HG03060 (cell line): ENCODE results near the gene MTHFR.

Experiments
- ATAC-seq: cut with Tn5 transposase; IDR thresholded peaks from one replicate; pipeline ENCODE4 v1.9.1; 2021; ENCODE audit warnings: low read depth, moderate number of reproducible peaks; ENCODE audit not compliant: unreplicated experiment

MTHFR gene

GRCh38 chr1:11799099-11799498, 6.7 kb downstream of the MTHFR start:
- no peak for ATAC-seq

- ATAC-seq = no peak
These were observed 8.1 kb downstream of the MTHFR start for GRCh38 chr1:11797525-11798216.

GRCh38 chr1:11796036-11796828, 9.5 kb downstream of the MTHFR start:
- ATAC-seq = no peak

GRCh38 chr1:11795238-11795890, 10.4 kb downstream of the MTHFR start:
- no peak for ATAC-seq

GRCh38 chr1:11794446-11795237, 11.1 kb downstream of the MTHFR start:
- no peak for ATAC-seq

- ATAC-seq = no peak
These were observed 11.9 kb downstream of the MTHFR start for GRCh38 chr1:11793819-11794218.

- no peak for ATAC-seq
These were observed 13.7 kb downstream of the MTHFR start for GRCh38 chr1:11792106-11792505.

GRCh38 chr1:11790880-11791715, 14.7 kb downstream of the MTHFR start:
- no peak for ATAC-seq

GRCh38 chr1:11790101-11790879, 15.5 kb downstream of the MTHFR start:
- no peak for ATAC-seq

GRCh38 chr1:11789126-11790067, 16.4 kb downstream of the MTHFR start:
- no peak for ATAC-seq

- ATAC-seq = no peak
These were observed 17.2 kb downstream of the MTHFR start for GRCh38 chr1:11788549-11789053.

- ATAC-seq = no peak
These were observed 17.8 kb downstream of the MTHFR start for GRCh38 chr1:11787804-11788436.

GRCh38 chr1:11787251-11787803, 18.4 kb downstream of the MTHFR start:
- no peak for ATAC-seq

- ATAC-seq = no peak
These were observed 19.6 kb downstream of the MTHFR start for GRCh38 chr1:11786168-11786567.

GRCh38 chr1:11784993-11785769, 20.6 kb downstream of the MTHFR start:
- no peak for ATAC-seq

- ATAC-seq = no peak
These were observed 21.3 kb downstream of the MTHFR start for GRCh38 chr1:11784256-11784992.
